Anterior cingulate cortex (tissue), 58 donors: ENCODE measurements around the gene RAB11FIP3.

Experiments used
- DNase-seq, 58 donors: peaks; one replicate each; lab custom pipeline; 2025; lab: John Stamatoyannopoulos, UW

RAB11FIP3 gene

GRCh38 chr16:387761-388666 lies 37.4 kb upstream of the RAB11FIP3 start:
- peak in 5 of 58 donors; percentile 14 to 67 (median 22) for DNase-seq

GRCh38 chr16:389352-389751 lies 36.1 kb upstream of the RAB11FIP3 start:
- DNase-seq = no peak

GRCh38 chr16:391885-392335 lies 33.5 kb upstream of the RAB11FIP3 start:
- DNase-seq = peak in 38 of 58 donors; percentile 15 to 62 (median 34)

GRCh38 chr16:392450-393030 lies 32.9 kb upstream of the RAB11FIP3 start:
- DNase-seq = no peak

GRCh38 chr16:396199-396598 lies 29.2 kb upstream of the RAB11FIP3 start:
- DNase-seq = no peak

- peak in 21 of 58 donors; percentile 11 to 58 (median 28) for DNase-seq
These were observed 28.8 kb upstream of the RAB11FIP3 start for GRCh38 chr16:396605-397004.

- DNase-seq = peak in 2 of 58 donors; percentile 34 to 46
These were observed 28.3 kb upstream of the RAB11FIP3 start, which contains the start of gene NME4 for GRCh38 chr16:397135-397661. TSS of gene NME4 (plus strand) at chr16:397199. CDS start at chr16:397223, 24 bp downstream.

GRCh38 chr16:397736-398332 lies 27.6 kb upstream of the RAB11FIP3 start:
- DNase-seq = peak in 49 of 58 donors; percentile 10 to 70 (median 46)

GRCh38 chr16:398561-399339 lies 26.7 kb upstream of the RAB11FIP3 start:
- DNase-seq = no peak

GRCh38 chr16:399340-400019 lies 26.0 kb upstream of the RAB11FIP3 start:
- no peak for DNase-seq

- no peak for DNase-seq
These were observed 25.3 kb upstream of the RAB11FIP3 start for GRCh38 chr16:400061-400591.

GRCh38 chr16:401468-402348 lies 23.7 kb upstream of the RAB11FIP3 start, which contains the start of gene DECR2:
TSS of gene DECR2 (plus strand) at chr16:401885. CDS start at chr16:401964, 79 bp downstream.
- DNase-seq = peak; percentile 43 to 98 (median 92)

GRCh38 chr16:404971-405486 lies 20.4 kb upstream of the RAB11FIP3 start:
- no peak for DNase-seq

- no peak for DNase-seq
These were observed 19.6 kb upstream of the RAB11FIP3 start for GRCh38 chr16:405548-406506.

GRCh38 chr16:407253-407652 lies 18.2 kb upstream of the RAB11FIP3 start:
- DNase-seq = no peak

- no peak for DNase-seq
These were observed 14.8 kb upstream of the RAB11FIP3 start for GRCh38 chr16:410516-411178.
